HCT116 (cell line): ENCODE measurements around the gene MIS18A. TPM values are rescaled to one million over a fixed set of nuclear protein-coding genes. Genes with fewer than 3 reads are reported as not detected.
A peak's percentile ranks its signal among the peaks of the same experiment; 100 is the strongest.

ENCODE experiments used
- ATAC-seq: fragments of 200-7000 bp; cut with Tn5 transposase; 2 replicates; pipeline ENCODE4 v1.9.1; 2020; ENCODE audit warnings: mild to moderate bottlenecking, moderate library complexity
- BruUV-seq: library from RNA; stranded (reverse); fragments of 400-500 nt; replicated peaks from 2 replicates; lab custom pipeline; 2021; lab: Mats Ljungman, UMichigan
- CTCF ChIA-PET: fragments of 300-600 bp; sonication (Branson Sonifier 250); formaldehyde crosslinking; loops from one replicate; lab custom pipeline; 2021; ENCODE audit warnings: antibody characterized with exemption; lab: Charles Lee
- POLR2A ChIA-PET: fragments of 300-600, 350-600 bp; sonication (Branson Sonifier 250); formaldehyde crosslinking; loops from one replicate; lab custom pipeline; 2021; ENCODE audit warnings: antibody characterized with exemption; lab: Charles Lee
- RAD21 ChIA-PET, 2 experiments: fragments of 300-600 bp; sonication (Branson Sonifier 250); formaldehyde crosslinking; loops; one replicate each; lab custom pipeline; 2023; ENCODE audit warnings: low total read pairs in 2 of 2; ENCODE audit not compliant: uncharacterized antibody in 2 of 2, unreplicated experiment in 2 of 2, low non-redundant PET in 1 of 2; lab: Charles Lee
- DNase-seq: peaks from one replicate; pipeline ENCODE4 v3.0.0-alpha.2; 2010; ENCODE audit warnings: low read depth, low spot score
- H2AFZ ChIP-seq: fragments of 200-600 bp; shearing (Covaris generic), sonication (generic); 2 replicates; pipeline ENCODE4 v1.6.1; 2017; ENCODE audit warnings: low read depth, mixed run types, mixed read lengths, antibody characterized with exemption, low read length; ENCODE audit not compliant: poor library complexity, severe bottlenecking
- H3K27ac ChIP-seq: 2 replicates; pipeline ENCODE4 v1.5.1; 2012; ENCODE audit warnings: low read depth, low read length
- H3K27me3 ChIP-seq: fragments of 200-600 bp; sonication (generic); 2 replicates; pipeline ENCODE4 v1.6.1; 2016; ENCODE audit warnings: mixed run types, low read length, mixed read lengths; ENCODE audit not compliant: insufficient read depth
- H3K36me3 ChIP-seq, 2 experiments: fragments of 200-500 bp in 1 of 2; fragments of 200-600 bp in 1 of 2; sonication (Bioruptor generic) in 1 of 2; sonication (generic) in 1 of 2; 2 replicates each; pipeline versions ENCODE4 v1.5.1 to v1.6.1; 2014 to 2016; ENCODE audit warnings: low read length in 2 of 2, inconsistent platforms in 1 of 2, mixed read lengths in 1 of 2, mixed run types in 1 of 2; ENCODE audit not compliant: insufficient read depth in 2 of 2, control insufficient read depth in 1 of 2
- H3K4me1 ChIP-seq, 2 experiments: fragments of 200-600 bp in 1 of 2; sonication (generic) in 1 of 2; 2 replicates each; pipeline versions ENCODE4 v1.5.1 to v1.6.1; 2012 to 2017; ENCODE audit warnings: low read length in 2 of 2, inconsistent platforms in 1 of 2, mild to moderate bottlenecking in 1 of 2, mixed read lengths in 1 of 2, mixed run types in 1 of 2, moderate library complexity in 1 of 2; ENCODE audit not compliant: insufficient read depth in 2 of 2, control insufficient read depth in 1 of 2
- H3K4me2 ChIP-seq: fragments of 200-600 bp; sonication (generic); 2 replicates; pipeline ENCODE4 v1.6.1; 2017; ENCODE audit warnings: mixed run types, low read length, mixed read lengths
- H3K4me3 ChIP-seq, 2 experiments: fragments of 200-600 bp in 1 of 2; sonication (generic) in 1 of 2; replicated peaks in 1 of 2; 2 replicates each; pipeline ENCODE4 v1.5.1; 2011 to 2016; ENCODE audit warnings: low read length in 2 of 2, control low read depth in 1 of 2, low read depth in 1 of 2, mild to moderate bottlenecking in 1 of 2, mixed read lengths in 1 of 2, mixed run types in 1 of 2
- H3K79me2 ChIP-seq: fragments of 200-600 bp; sonication (generic); 2 replicates; pipeline ENCODE4 v1.6.1; 2017; ENCODE audit warnings: mild to moderate bottlenecking, mixed run types, low read length, moderate library complexity, mixed read lengths; ENCODE audit not compliant: insufficient read depth
- H3K9ac ChIP-seq: fragments of 200-600 bp; sonication (generic); 2 replicates; pipeline ENCODE4 v1.6.1; 2016; ENCODE audit warnings: low read length, mixed read lengths
- H3K9me2 ChIP-seq: fragments of 200-600 bp; sonication (generic), shearing (Covaris generic); 2 replicates; pipeline ENCODE4 v1.6.1; 2017; ENCODE audit warnings: mixed run types, mild to moderate bottlenecking, moderate library complexity; ENCODE audit not compliant: insufficient read depth
- H3K9me3 ChIP-seq, 2 experiments: fragments of 200-500 bp in 1 of 2; fragments of 200-600 bp in 1 of 2; sonication (Bioruptor generic) in 1 of 2; sonication (generic) in 1 of 2; 2 replicates each; pipeline ENCODE4 v1.6.1; 2014 to 2017; ENCODE audit warnings: low read length in 2 of 2, mixed read lengths in 2 of 2, inconsistent platforms in 1 of 2, low read depth in 1 of 2, mild to moderate bottlenecking in 1 of 2, mixed run types in 1 of 2, moderate library complexity in 1 of 2; ENCODE audit not compliant: control insufficient read depth in 1 of 2, insufficient read depth in 1 of 2
- H4K20me1 ChIP-seq: fragments of 200-600 bp; sonication (generic), shearing (Covaris generic); 2 replicates; pipeline ENCODE4 v1.6.1; 2017; ENCODE audit warnings: mixed run types, mild to moderate bottlenecking, moderate library complexity; ENCODE audit not compliant: insufficient read depth
- CBX3 ChIP-seq: IDR thresholded peaks from 2 replicates; pipeline ENCODE4 v1.6.1; 2012; ENCODE audit warnings: low read depth
- CEBPB ChIP-seq: IDR thresholded peaks from 2 replicates; pipeline ENCODE4 v1.6.1; 2012; ENCODE audit warnings: low read depth
- EGR1 ChIP-seq: IDR thresholded peaks from 2 replicates; pipeline ENCODE4 v1.6.1; 2012; ENCODE audit warnings: low read depth
- EZH2 ChIP-seq: fragments of 200-600 bp; sonication (generic); IDR thresholded peaks from 2 replicates; pipeline ENCODE4 v1.6.1; 2017; ENCODE audit warnings: antibody characterized with exemption, mixed run types
- FOSL1 ChIP-seq: IDR thresholded peaks from 2 replicates; pipeline ENCODE4 v1.6.1; 2012; ENCODE audit warnings: low read depth
- POLR2A ChIP-seq: IDR thresholded peaks from 2 replicates; pipeline ENCODE4 v1.7.0; 2011; ENCODE audit warnings: borderline replicate concordance; ENCODE audit not compliant: insufficient read depth, insufficient read length; ENCODE audit errors: extremely low read depth
- POLR2AphosphoS5 ChIP-seq: IDR thresholded peaks from 2 replicates; pipeline ENCODE4 v1.6.1; 2011; ENCODE audit warnings: mild to moderate bottlenecking, low read depth, low read length, moderate library complexity
- SIN3A ChIP-seq: IDR thresholded peaks from 2 replicates; pipeline ENCODE4 v1.6.1; 2012; ENCODE audit warnings: low read depth
- SP1 ChIP-seq: IDR thresholded peaks from 2 replicates; pipeline ENCODE4 v1.6.1; 2012; ENCODE audit warnings: low read depth
- SRF ChIP-seq: IDR thresholded peaks from 2 replicates; pipeline ENCODE4 v1.6.1; 2012; ENCODE audit warnings: low read depth
- TCF7L2 ChIP-seq: IDR thresholded peaks from 2 replicates; pipeline ENCODE4 v1.7.0; 2011; ENCODE audit warnings: borderline replicate concordance, inconsistent platforms; ENCODE audit not compliant: insufficient read depth, insufficient read length; ENCODE audit errors: extremely low read depth
- YY1 ChIP-seq: IDR thresholded peaks from 2 replicates; pipeline ENCODE4 v1.6.1; 2011; ENCODE audit warnings: low read length, low read depth, moderate library complexity, mild to moderate bottlenecking; ENCODE audit not compliant: insufficient replicate concordance; ENCODE audit errors: extremely low read depth
- ZFX ChIP-seq: fragments of 450-650 bp; IDR thresholded peaks from 2 replicates; pipeline ENCODE4 v1.6.1; 2017
- ZNF274 ChIP-seq: fragments of 200-500 bp; sonication (Bioruptor generic); IDR thresholded peaks from 2 replicates; pipeline ENCODE4 v1.6.1; 2014; ENCODE audit warnings: mild to moderate bottlenecking, low read depth, low read length, inconsistent platforms
- intact Hi-C: fragments of 100-400 bp; cut with micrococcal nuclease; formaldehyde crosslinking; loops from 2 replicates; pipeline ENCODE4 v1.10.0; 2022
- total RNA-seq: library from RNA; stranded (reverse); gene quantifications from one replicate; pipeline ENCODE4 v1.2.1, GENCODE V29; 2021; ENCODE audit not compliant: unreplicated experiment
- TF ChIP-seq, protein P1 (sequence below): IDR thresholded peaks from 2 replicates; pipeline ENCODE4 v1.6.1; 2012
- TF ChIP-seq, protein P2 (sequence below), 3 experiments: fragments of 200-600 bp in 1 of 3; sonication (generic) in 1 of 3; IDR thresholded peaks in 2 of 3; conservative IDR thresholded peaks in 1 of 3; 2 replicates each; pipeline ENCODE4 v1.5.1; 2012 to 2017; ENCODE audit warnings: low read depth in 2 of 3, low read length in 2 of 3, antibody characterized with exemption in 1 of 3, borderline replicate concordance in 1 of 3, control low read depth in 1 of 3, mild to moderate bottlenecking in 1 of 3, mixed read lengths in 1 of 3, mixed run types in 1 of 3, moderate library complexity in 1 of 3; ENCODE audit not compliant: insufficient read depth in 1 of 3
- TF ChIP-seq, protein P3 (sequence below): IDR thresholded peaks from 2 replicates; pipeline ENCODE4 v1.6.1; 2011; ENCODE audit warnings: mild to moderate bottlenecking, low read length, moderate library complexity; ENCODE audit not compliant: insufficient replicate concordance; ENCODE audit errors: extremely low read depth

The MIS18A gene
- total RNA-seq, 1 experiment from 2014 or later = 30.0 TPM

DNA sequence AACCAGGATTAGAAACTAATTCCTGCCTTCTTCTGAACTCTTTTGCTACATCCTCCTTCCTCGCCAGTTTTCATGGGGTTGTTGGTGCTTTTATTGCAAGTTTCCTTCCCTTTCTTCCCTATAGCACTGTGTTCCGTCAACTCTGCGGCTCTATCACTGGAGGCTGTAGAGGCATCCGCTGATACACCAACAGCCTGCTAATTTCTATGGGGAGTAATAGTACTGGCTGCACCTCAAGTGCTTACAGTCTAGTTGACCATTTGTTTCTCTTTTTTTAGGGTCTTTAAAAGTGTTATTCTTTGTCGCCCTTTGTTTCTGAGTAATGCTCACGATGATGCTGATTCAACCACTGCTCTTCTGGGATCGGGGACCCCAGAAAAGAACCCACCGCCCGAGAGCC, 746 bp downstream of the MIS18A start:
- no peak overlapping the region for H2AFZ ChIP-seq
- H3K27ac ChIP-seq = no peak overlapping the region; the same call in 1 of the 2 replicates
- no peak for DNase-seq
- no peaks in the 10 kb centered on the region for H3K27me3 ChIP-seq
- peak overlapping the region; percentile 76 for H3K9ac ChIP-seq
- CTCF ChIA-PET = no interaction called here
- POLR2A ChIA-PET = no interaction called here
- H3K36me3 ChIP-seq = peaks cover 9 to 13% of the 10 kb centered on the region in 2 experiments; a peak in 2 of 4 replicates
- intact Hi-C loops = no loop called here
- H3K4me2 ChIP-seq = peak overlapping the region; percentile 90
- H3K79me2 ChIP-seq = peaks cover 33% of the 10 kb centered on the region
- H3K9me2 ChIP-seq = no peaks in the 10 kb centered on the region
- peaks cover 14 to 20% of the 10 kb centered on the region in 2 experiments; a peak in 3 of 4 replicates for H3K4me1 ChIP-seq
- TF ChIP-seq SRF = no peak
- TF ChIP-seq SP1 = no peak
- no peak for TF ChIP-seq EZH2
- TF ChIP-seq POLR2AphosphoS5 = no peak
- no peak for TF ChIP-seq SIN3A
- TF ChIP-seq CBX3 = no peak
- TF ChIP-seq CEBPB = no peak
- no peak for TF ChIP-seq ZNF274
- TF ChIP-seq FOSL1 = no peak
- TF ChIP-seq ZFX = no peak
- TF ChIP-seq POLR2A = no peak
- TF ChIP-seq TCF7L2 = no peak
- TF ChIP-seq, all 23 proteins: peak for 0
- ATAC-seq = peak; percentile 28; the same call in 1 of the 2 replicates
- H3K4me3 ChIP-seq = peak overlapping the region; percentile 82 to 93
- H4K20me1 ChIP-seq = no peaks in the 10 kb centered on the region
- RAD21 ChIA-PET = no interaction called here
- no peaks in the 10 kb centered on the region for H3K9me3 ChIP-seq
- no TSS peak for BruUV-seq

DNA sequence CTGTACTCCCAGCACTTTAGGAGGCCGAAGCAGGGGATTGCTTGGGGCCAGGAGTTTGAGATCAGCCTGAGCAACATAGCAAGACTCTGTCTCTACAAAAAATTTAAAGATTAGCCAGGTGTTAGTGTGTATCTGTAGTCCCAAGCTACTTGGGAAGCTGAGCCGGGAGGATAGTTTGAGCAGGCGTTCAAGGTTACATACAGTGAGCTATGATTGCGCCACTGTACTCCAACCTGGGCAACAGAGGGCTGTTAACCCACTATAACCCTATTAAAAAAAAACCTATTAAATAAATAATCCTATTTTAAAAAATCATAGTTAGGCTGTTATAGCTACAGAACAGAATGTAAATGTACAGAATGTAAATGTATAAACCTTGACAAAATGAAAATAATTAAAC, 2.2 kb downstream of the MIS18A start:
- intact Hi-C loops = no loop called here
- BruUV-seq = no TSS peak
- CTCF ChIA-PET = interaction anchor here (1.0 to 1.6 kb wide), 3 partner anchors 18 to 495 kb away, joined by 3 to 6 read pairs (median 4); no protein-coding TSS in a partner anchor
- no peak for TF ChIP-seq EZH2
- TF ChIP-seq, protein P1, sequence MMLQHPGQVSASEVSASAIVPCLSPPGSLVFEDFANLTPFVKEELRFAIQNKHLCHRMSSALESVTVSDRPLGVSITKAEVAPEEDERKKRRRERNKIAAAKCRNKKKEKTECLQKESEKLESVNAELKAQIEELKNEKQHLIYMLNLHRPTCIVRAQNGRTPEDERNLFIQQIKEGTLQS = no peak
- TF ChIP-seq EGR1 = no peak
- no peak for TF ChIP-seq YY1
- no peak for TF ChIP-seq SP1
- TF ChIP-seq FOSL1 = no peak
- TF ChIP-seq POLR2AphosphoS5 = no peak
- no peak for TF ChIP-seq CEBPB
- TF ChIP-seq, protein P2, sequence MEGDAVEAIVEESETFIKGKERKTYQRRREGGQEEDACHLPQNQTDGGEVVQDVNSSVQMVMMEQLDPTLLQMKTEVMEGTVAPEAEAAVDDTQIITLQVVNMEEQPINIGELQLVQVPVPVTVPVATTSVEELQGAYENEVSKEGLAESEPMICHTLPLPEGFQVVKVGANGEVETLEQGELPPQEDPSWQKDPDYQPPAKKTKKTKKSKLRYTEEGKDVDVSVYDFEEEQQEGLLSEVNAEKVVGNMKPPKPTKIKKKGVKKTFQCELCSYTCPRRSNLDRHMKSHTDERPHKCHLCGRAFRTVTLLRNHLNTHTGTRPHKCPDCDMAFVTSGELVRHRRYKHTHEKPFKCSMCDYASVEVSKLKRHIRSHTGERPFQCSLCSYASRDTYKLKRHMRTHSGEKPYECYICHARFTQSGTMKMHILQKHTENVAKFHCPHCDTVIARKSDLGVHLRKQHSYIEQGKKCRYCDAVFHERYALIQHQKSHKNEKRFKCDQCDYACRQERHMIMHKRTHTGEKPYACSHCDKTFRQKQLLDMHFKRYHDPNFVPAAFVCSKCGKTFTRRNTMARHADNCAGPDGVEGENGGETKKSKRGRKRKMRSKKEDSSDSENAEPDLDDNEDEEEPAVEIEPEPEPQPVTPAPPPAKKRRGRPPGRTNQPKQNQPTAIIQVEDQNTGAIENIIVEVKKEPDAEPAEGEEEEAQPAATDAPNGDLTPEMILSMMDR (IDR thresholded peaks at IDR 0.05 in 2 of 3, conservative IDR thresholded peaks at IDR 0.05 in 1 of 3; ENCODE audit: borderline replicate concordance in 1 of 3, insufficient read depth in 1 of 3, low read depth in 2 of 3, low read length in 2 of 3) = no peak
- TF ChIP-seq CBX3 = no peak
- TF ChIP-seq, protein P3, sequence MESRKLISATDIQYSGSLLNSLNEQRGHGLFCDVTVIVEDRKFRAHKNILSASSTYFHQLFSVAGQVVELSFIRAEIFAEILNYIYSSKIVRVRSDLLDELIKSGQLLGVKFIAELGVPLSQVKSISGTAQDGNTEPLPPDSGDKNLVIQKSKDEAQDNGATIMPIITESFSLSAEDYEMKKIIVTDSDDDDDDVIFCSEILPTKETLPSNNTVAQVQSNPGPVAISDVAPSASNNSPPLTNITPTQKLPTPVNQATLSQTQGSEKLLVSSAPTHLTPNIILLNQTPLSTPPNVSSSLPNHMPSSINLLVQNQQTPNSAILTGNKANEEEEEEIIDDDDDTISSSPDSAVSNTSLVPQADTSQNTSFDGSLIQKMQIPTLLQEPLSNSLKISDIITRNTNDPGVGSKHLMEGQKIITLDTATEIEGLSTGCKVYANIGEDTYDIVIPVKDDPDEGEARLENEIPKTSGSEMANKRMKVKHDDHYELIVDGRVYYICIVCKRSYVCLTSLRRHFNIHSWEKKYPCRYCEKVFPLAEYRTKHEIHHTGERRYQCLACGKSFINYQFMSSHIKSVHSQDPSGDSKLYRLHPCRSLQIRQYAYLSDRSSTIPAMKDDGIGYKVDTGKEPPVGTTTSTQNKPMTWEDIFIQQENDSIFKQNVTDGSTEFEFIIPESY = no peak
- no peak for TF ChIP-seq SIN3A

More for the DNA sequence above, 2.2 kb downstream of the MIS18A start:
- Histone ChIP-seq H3K9me2 (no peaks in the 10 kb centered on the region), H2AFZ (no peak overlapping the region), H3K27ac (no peak overlapping the region), H3K4me2 (no peak overlapping the region), H3K9me3 (no peaks in the 10 kb centered on the region), H3K4me3 (no peak overlapping the region), H3K79me2 (peaks cover 40% of the 10 kb centered on the region), H3K36me3 (peaks cover 9 to 17% of the 10 kb centered on the region in 2 experiments; a peak in 2 of 4 replicates), H3K9ac (no peak overlapping the region), H3K27me3 (no peaks in the 10 kb centered on the region), H3K4me1 (peaks cover 14 to 20% of the 10 kb centered on the region in 2 experiments; a peak in 3 of 4 replicates), H4K20me1 (no peaks in the 10 kb centered on the region)
- RAD21 ChIA-PET = no interaction called here
- no peak for ATAC-seq
- POLR2A ChIA-PET = no interaction called here
- no peak for DNase-seq
